Right lobe of liver (tissue), 4 donors: Measurements from ENCODE around the gene SHD.

Experiments
- POLR2A ChIP-seq: fragments of 450-650 bp; IDR thresholded peaks from one replicate; pipeline ENCODE4 v1.6.1; 2017; ENCODE audit warnings: antibody characterized with exemption, mild to moderate bottlenecking
- TF ChIP-seq, protein P1 (sequence below), 4 donors: fragments of 200-600 bp in 3 of 4; fragments of 450-650 bp in 1 of 4; IDR thresholded peaks; one replicate each; pipeline versions ENCODE4 v1.5.1 to v1.8.0; 2016 to 2022; ENCODE audit warnings: antibody characterized with exemption in 4 of 4, mild to moderate bottlenecking in 2 of 4
- donor health status: DM: no; HTN: no; CAD: no.
- donor health status: DM: no; HTN: no; CAD: no.
- donor health status: DM: no; HTN: yes; CAD: no.

- TF ChIP-seq, protein P1, sequence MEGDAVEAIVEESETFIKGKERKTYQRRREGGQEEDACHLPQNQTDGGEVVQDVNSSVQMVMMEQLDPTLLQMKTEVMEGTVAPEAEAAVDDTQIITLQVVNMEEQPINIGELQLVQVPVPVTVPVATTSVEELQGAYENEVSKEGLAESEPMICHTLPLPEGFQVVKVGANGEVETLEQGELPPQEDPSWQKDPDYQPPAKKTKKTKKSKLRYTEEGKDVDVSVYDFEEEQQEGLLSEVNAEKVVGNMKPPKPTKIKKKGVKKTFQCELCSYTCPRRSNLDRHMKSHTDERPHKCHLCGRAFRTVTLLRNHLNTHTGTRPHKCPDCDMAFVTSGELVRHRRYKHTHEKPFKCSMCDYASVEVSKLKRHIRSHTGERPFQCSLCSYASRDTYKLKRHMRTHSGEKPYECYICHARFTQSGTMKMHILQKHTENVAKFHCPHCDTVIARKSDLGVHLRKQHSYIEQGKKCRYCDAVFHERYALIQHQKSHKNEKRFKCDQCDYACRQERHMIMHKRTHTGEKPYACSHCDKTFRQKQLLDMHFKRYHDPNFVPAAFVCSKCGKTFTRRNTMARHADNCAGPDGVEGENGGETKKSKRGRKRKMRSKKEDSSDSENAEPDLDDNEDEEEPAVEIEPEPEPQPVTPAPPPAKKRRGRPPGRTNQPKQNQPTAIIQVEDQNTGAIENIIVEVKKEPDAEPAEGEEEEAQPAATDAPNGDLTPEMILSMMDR (IDR thresholded peaks at IDR 0.05): no peak
- TF ChIP-seq POLR2A: no peak
These were observed 132 bp downstream of the SHD start for GRCh38 chr19:4279267-4279529.
